Ovary (tissue), 9 donors: ENCODE measurements around the gene LIMS1. TPM values are rescaled to one million over a fixed set of nuclear protein-coding genes. Genes with fewer than 3 reads are reported as not detected.

ENCODE experiments used
- DNase-seq, 5 donors: peaks; one replicate each; pipeline ENCODE4 v3.0.0-alpha.2; 2019 to 2020
- H3K27ac ChIP-seq, 2 donors: fragments of 200-600 bp; one replicate each; pipeline versions ENCODE4 v1.5.1 to v1.8.0; 2019 to 2022
- H3K27me3 ChIP-seq: fragments of 200-600 bp; one replicate; pipeline ENCODE4 v1.8.0; 2022
- H3K36me3 ChIP-seq: fragments of 200-600 bp; sonication (generic); one replicate; pipeline ENCODE4 v1.5.1; 2019
- H3K4me1 ChIP-seq: one replicate; pipeline ENCODE4 v1.8.1; 2013; ENCODE audit warnings: mild to moderate bottlenecking, moderate library complexity; ENCODE audit not compliant: insufficient read depth
- H3K4me3 ChIP-seq: fragments of 200-600 bp; sonication (generic); one replicate; pipeline ENCODE4 v1.5.1; 2017
- H3K9me3 ChIP-seq, 2 donors: fragments of 200-600 bp in 1 of 2; sonication (generic) in 1 of 2; one replicate each; pipeline versions ENCODE4 v1.5.1 to v1.8.1; 2013 to 2019; ENCODE audit warnings: mild to moderate bottlenecking in 1 of 2, moderate library complexity in 1 of 2
- EP300 ChIP-seq: sonication (generic); formaldehyde crosslinking; IDR thresholded peaks from one replicate; pipeline ENCODE4 v1.6.1; 2017; ENCODE audit warnings: antibody characterized with exemption
- POLR2A ChIP-seq: fragments of 450-650 bp; IDR thresholded peaks from one replicate; pipeline ENCODE4 v1.6.1; 2017; ENCODE audit warnings: antibody characterized with exemption, mild to moderate bottlenecking, moderate library complexity
- WGBS, 3 donors: extraction: QIAGEN DNeasy Blood & Tissue Kit in 1 of 3; methylation state at CpG; one replicate each; pipeline versions ENCODE4 v1.1.5 to v1.1.7; 2013 to 2017; 5-methylcytosine and 5-hydroxymethylcytosine counted together
- intact Hi-C, 4 donors: fragments of 100-400 bp; cut with DNase I; formaldehyde crosslinking; loops; one replicate each; pipeline versions ENCODE4 v1.11.0 to v1.15.1; 2022 to 2023
- polyA plus RNA-seq, 2 donors: library from polyadenylated mRNA; stranded (reverse); fragments of 200-250 nt in 1 of 2; fragments of 350-450 nt in 1 of 2; fragmentation: Illumina TruSeq in 1 of 2; extraction: RNeasy Lipid Tissue Mini Kit (QIAGEN cat#74804) in 1 of 2; gene quantifications; one replicate each; pipeline ENCODE4 v1.2.3, GENCODE V29; 2013 to 2014
- total RNA-seq, 7 donors: library from RNA; depleted of rRNA in 2 of 7; stranded (reverse); fragments of >200 nt in 2 of 7; fragmentation: NEBNext Ultra II Directional in 3 of 7; extraction: Animal tissue kit (Norgen Biotek cat#: 25700) in 3 of 7; gene quantifications; one replicate each; pipeline versions ENCODE4 v1.1.0 to v1.2.4, GENCODE V29; 2016 to 2023
- TF ChIP-seq, protein P1 (sequence below), 3 donors: fragments of 450-650 bp in 2 of 3; fragments of 200-600 bp in 1 of 3; IDR thresholded peaks; one replicate each; pipeline versions ENCODE4 v1.5.1 to v1.8.0; 2016 to 2022; ENCODE audit warnings: antibody characterized with exemption in 3 of 3, mild to moderate bottlenecking in 1 of 3
- donor health status: DM: no; HTN: no; CAD: no; lungs with moderate emphysema.
- donor health status: DM: no; HTN: no; CAD: no.
- donor health status: Bipolar disorder and iron deficiency.
- donor health status: DM: yes; HTN: yes; CAD: no.
- donor health status: DM: no; HTN: no; CAD: no.
- donor health status: DM: yes; HTN: yes; CAD: no.

LIMS1 gene
- total and polyA plus RNA-seq, 9 donors, result 36.2 to 91.1 (median 40.2) TPM

DNA sequence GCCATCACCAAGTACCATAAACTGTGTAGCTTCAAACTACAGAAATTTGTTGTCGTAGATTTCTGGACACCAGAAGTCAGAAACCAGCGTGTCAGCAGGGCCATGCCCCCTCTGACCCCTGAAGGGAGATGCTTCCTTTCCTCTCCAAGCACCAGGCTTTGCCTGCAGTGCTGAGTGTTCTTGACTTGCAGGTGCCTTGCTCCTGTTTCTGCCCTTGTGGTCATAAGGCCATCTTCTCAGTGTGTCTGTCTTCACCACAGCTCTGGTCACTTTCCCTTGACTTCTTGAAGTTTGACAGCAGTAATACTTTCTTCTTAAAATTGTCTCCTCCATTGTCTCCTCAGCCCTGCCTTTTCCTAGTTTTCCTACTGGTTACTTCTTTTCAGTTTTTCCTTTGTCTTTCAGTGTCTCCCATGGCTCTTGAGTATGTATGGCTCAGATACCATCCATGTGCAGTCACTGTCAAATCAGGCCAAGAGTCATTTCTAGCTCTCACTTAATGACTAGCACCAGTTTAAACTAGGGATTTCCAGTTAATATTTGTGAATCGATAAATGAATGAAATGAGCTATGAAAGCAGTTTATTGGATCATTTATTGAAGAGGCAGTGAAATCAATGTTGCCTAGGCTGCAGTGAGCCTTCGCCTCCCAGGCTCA lies 93.8 kb downstream of the LIMS1 start:
- H3K36me3 ChIP-seq, result no peaks in the 10 kb centered on the region
- intact Hi-C loops, result no loop called here
- H3K9me3 ChIP-seq, result no peaks in the 10 kb centered on the region
- TF ChIP-seq EP300, result no peak
- TF ChIP-seq POLR2A, result no peak
- TF ChIP-seq, protein P1, sequence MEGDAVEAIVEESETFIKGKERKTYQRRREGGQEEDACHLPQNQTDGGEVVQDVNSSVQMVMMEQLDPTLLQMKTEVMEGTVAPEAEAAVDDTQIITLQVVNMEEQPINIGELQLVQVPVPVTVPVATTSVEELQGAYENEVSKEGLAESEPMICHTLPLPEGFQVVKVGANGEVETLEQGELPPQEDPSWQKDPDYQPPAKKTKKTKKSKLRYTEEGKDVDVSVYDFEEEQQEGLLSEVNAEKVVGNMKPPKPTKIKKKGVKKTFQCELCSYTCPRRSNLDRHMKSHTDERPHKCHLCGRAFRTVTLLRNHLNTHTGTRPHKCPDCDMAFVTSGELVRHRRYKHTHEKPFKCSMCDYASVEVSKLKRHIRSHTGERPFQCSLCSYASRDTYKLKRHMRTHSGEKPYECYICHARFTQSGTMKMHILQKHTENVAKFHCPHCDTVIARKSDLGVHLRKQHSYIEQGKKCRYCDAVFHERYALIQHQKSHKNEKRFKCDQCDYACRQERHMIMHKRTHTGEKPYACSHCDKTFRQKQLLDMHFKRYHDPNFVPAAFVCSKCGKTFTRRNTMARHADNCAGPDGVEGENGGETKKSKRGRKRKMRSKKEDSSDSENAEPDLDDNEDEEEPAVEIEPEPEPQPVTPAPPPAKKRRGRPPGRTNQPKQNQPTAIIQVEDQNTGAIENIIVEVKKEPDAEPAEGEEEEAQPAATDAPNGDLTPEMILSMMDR (IDR thresholded peaks at IDR 0.05), result no peak
- H3K4me1 ChIP-seq, result peaks cover 3% of the 10 kb centered on the region
- H3K27ac ChIP-seq, result no peak overlapping the region
- H3K4me3 ChIP-seq, result no peak overlapping the region
- 93 to 96% (median 93%) methylated on average over 4 of the region's 4 CpGs for WGBS, 3 donors
- no peak for DNase-seq
- no peaks in the 10 kb centered on the region for H3K27me3 ChIP-seq

DNA sequence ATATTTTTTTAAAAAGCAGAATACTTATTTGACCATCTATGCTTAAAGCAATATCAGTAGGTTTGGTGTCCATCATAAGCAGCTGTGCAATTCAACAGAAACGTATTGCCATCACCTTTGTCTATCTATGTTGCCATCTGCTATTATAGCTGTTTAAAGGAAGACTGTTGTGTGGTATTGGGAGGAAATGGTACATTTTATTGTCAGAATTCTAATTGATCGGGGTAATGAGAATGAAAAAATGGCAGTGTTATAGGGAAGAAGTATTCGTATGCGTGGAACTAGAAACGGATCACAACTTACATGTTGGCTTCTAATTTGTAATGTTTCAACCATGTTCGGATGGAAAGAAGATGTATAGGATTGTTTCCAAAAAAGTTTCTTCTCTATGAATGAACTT lies 94.7 kb downstream of the LIMS1 start:
- H3K9me3 ChIP-seq, result no peaks in the 10 kb centered on the region
- DNase-seq, result no peak
- intact Hi-C loops, result no loop called here
- TF ChIP-seq POLR2A (no peak), EP300 (no peak)
- TF ChIP-seq, protein P1 (IDR thresholded peaks at IDR 0.05), result no peak
- H3K4me3 ChIP-seq, result no peak overlapping the region
- H3K36me3 ChIP-seq, result no peaks in the 10 kb centered on the region
- no peaks in the 10 kb centered on the region for H3K27me3 ChIP-seq
- 94 to 98% (median 96%) methylated on average over 6 of the region's 6 CpGs for WGBS, 3 donors
- no peak overlapping the region for H3K27ac ChIP-seq
- peaks cover 4% of the 10 kb centered on the region for H3K4me1 ChIP-seq

DNA sequence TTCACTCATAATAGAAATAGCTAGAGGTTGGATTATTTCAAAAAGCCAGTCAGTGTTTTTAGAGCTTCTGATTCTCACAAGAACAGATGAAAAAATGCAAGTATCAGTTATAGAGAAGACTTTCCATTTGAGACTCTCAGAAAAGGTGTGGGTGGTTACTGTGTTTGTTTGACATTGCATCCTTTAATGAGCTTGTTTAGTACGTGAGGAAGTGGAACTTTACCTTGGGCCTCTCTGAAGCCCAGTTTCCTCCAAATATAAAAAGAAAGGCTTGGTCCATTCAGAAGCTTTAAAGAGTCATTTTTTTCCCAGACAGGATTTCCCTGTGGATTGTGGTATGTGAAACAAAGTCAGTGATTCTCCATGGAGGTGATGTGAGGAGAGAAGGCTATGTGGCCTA lies 95.1 kb downstream of the LIMS1 start:
- intact Hi-C loops, result no loop called here
- Histone ChIP-seq H3K4me3 (no peak overlapping the region), H3K36me3 (no peaks in the 10 kb centered on the region), H3K9me3 (no peaks in the 10 kb centered on the region), H3K27me3 (no peaks in the 10 kb centered on the region), H3K27ac (no peak overlapping the region), H3K4me1 (peaks cover 4% of the 10 kb centered on the region)
- 78 to 89% (median 82%) methylated on average over 1 of the region's 1 CpG for WGBS, 3 donors
- no peak for TF ChIP-seq POLR2A
- TF ChIP-seq, protein P1 (IDR thresholded peaks at IDR 0.05), result no peak
- no peak for TF ChIP-seq EP300
- no peak for DNase-seq

DNA sequence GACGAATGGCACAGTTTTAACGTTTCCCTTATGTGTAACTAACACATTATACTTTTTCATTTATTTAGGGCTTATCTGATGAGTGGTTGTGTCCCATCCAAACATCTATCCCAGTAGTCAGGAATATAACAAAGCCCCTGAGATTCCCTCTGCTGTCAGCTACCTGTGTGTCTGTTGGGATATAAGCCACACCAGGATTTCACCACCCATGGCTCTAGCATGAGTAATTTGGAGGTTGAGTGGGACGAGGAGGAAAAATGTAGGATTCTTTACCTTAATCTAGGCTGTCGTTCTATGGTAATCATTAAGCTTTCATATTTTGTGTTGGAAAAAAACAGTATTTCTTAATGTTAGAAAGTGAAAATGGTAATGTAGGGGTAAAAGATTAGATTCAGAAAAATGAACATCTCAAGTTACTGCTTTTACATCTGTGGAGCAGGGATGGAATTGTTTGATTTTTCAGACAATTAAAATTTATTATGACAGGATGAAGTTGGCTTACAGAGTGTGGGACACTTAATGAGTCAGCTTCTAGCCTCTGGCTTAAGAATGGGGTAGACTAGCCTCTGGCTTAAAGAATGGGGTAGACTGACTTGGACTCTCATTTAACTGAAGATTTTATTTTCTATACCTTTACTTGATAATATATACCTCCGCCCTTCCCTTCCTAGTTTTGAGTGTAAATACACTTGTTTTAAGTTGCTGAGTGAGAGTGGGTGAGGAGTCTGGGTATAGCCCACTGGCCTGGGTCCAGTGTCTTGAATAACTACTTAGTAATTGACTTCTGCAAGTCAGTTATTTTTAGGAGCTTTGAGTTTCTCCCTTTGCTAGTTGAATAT lies 96.5 kb downstream of the LIMS1 start:
- no peaks in the 10 kb centered on the region for H3K27me3 ChIP-seq
- no peaks in the 10 kb centered on the region for H3K36me3 ChIP-seq
- no peak overlapping the region for H3K27ac ChIP-seq
- no peak overlapping the region for H3K4me3 ChIP-seq
- no peaks in the 10 kb centered on the region for H3K9me3 ChIP-seq
- H3K4me1 ChIP-seq, result peaks cover 3% of the 10 kb centered on the region
- DNase-seq, result no peak
- intact Hi-C loops, result no loop called here
- WGBS, 3 donors, result 89 to 91% (median 90%) methylated on average over 5 of the region's 5 CpGs
- TF ChIP-seq POLR2A (no peak), EP300 (no peak)
- TF ChIP-seq, protein P1 (IDR thresholded peaks at IDR 0.05), result no peak
